HG02852 (cell line): Measurements from ENCODE around the gene TMEM92.
"Not testable (repeated sequence)": the region's sequence is repeated elsewhere in the genome, so short reads cannot be mapped to it uniquely, and the experiment has no call there.

Experiments
- ATAC-seq: cut with Tn5 transposase; IDR thresholded peaks from one replicate; pipeline ENCODE4 v1.9.1; 2021; ENCODE audit warnings: mild to moderate bottlenecking, moderate library complexity; ENCODE audit not compliant: unreplicated experiment

Gene TMEM92

GRCh38 chr17:50299776-50300175 is 25.5 kb downstream of the TMEM92 start:
- ATAC-seq = no peak

GRCh38 chr17:50300824-50301223 is 26.6 kb downstream of the TMEM92 start:
- ATAC-seq = not testable (repeated sequence)

DNA sequence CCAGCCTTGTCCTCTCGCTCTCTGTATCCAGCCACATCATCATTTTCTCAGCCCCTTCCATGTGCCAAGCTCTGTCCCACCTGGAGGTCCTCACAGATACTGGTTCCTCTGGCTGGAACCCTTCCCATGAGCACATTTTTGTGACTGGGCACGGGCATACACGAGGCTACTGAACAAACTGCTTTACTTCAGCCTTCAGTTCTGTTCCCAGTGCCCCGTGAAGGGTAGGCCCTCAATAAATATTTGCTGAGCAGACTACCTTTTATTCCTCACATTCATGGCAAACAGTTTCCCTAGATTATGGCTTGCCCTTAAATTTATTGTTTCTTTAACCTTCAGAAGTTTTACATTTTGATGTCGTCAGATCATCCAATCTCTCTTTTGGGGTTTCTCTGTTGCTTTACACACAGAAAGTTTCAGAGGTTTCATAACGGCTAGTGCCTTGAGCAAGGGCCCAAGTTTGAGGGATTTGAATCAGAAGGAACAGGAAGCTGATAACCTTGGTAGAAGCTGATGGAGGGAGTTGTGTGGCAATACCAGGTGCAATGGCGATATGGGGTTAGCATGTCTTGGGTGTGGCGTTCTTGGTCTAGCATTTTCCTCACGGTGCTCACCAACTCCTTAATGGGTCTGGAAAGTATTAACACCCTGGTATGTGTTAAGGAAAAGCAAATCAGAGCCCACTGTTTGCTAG is 27.8 kb downstream of the TMEM92 start:
- ATAC-seq = no peak

GRCh38 chr17:50303051-50303450 is 28.8 kb downstream of the TMEM92 start:
- no peak for ATAC-seq

DNA sequence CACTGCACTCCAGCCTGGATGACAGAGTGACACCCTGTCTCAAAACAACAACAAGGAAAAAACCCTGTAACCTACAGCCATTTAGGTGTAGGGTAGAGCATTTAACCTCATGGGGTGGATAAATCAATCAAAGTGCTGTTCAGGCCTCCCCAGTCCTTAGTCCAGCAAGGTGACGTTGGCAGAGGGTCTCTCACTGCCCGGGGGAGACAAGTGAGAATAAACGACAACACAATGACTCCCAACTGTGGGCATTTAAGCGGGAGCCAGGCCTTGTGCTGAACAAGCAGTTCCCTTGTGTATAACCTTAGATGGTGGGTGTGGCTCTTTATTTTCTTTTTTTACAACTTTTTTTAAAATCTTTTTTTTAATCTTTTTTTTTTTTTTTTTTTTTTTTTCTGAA is 29.3 kb downstream of the TMEM92 start:
- no peak for ATAC-seq

- ATAC-seq = no peak
Measured at GRCh38 chr17:50304781-50305404, 30.6 kb downstream of the TMEM92 start.

- ATAC-seq = no peak
Measured at GRCh38 chr17:50307654-50308053, 33.4 kb downstream of the TMEM92 start.

GRCh38 chr17:50308666-50309065 is 34.4 kb downstream of the TMEM92 start:
- no peak for ATAC-seq

- no peak for ATAC-seq
Measured at GRCh38 chr17:50310455-50311111, 36.3 kb downstream of the TMEM92 start.

- ATAC-seq = no peak
Measured at GRCh38 chr17:50311112-50311460, 36.8 kb downstream of the TMEM92 start.

DNA sequence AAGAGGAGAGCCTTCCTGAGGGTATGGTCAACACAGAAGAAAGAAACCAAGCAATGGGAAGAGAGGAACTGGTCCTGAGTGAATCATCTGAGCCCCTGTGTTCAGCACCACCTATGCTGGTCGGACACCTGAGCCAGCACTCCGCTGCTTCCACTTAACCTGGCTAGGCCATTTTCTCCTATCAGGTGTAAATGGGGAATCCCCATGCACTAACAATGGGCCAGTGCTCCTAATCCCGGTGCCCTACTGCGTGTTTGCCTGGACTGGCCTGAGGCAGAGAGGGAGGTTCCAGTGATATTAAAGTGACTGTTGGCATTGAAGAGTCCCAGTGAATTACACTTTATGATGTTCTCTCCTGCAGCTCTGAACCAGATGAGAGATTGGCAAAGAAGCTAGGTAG is 37.2 kb downstream of the TMEM92 start:
- no peak for ATAC-seq

GRCh38 chr17:50312308-50312707 is 38.0 kb downstream of the TMEM92 start:
- ATAC-seq = no peak

- ATAC-seq = no peak
Measured at GRCh38 chr17:50314456-50315011, 40.3 kb downstream of the TMEM92 start.

DNA sequence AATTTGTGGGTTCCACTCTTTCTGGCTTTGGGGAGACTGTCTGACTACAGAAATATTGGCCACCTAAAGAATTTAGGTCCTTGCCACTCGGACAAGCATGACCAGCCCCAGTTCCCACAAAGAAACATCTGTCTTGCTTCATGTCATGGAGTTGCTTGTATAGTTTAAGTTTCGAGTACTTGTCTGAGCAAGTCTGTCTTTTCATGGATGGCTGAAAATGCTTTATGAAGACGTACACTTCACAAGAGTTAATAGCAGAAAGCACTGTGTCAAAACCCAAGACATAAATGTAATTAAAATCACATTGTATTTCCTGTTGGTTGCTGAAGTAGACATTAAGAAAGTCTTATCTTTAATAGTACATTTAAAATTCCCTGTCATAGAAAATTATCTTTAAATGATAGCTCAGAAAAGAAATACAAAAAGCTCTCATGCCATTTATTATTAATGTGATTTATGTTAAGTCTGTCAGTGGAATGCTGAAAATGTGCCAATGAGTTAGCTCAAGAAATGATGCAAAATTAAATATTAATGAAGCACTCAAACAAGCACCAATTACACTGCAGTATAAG is 41.8 kb downstream of the TMEM92 start:
- ATAC-seq = no peak

DNA sequence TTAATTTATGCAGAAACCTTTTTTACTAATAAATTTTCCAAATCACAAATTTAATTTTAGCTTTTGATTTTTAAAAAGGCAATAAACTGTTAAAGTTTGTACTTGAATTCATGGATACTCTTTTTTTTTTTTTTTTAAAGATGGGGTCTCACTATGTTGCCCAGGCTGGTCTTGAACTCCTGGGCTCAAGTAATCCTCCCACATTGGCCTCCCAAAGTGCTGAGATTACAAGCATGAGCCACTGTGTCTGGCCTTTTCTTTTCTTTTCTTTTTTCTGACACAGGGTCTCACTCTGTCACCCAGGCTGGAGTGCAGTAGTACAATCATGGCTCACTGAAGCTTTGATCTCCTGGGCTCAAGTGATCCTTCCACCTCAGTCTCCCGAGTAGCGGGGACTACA is 42.4 kb downstream of the TMEM92 start:
- ATAC-seq = not testable (repeated sequence)

DNA sequence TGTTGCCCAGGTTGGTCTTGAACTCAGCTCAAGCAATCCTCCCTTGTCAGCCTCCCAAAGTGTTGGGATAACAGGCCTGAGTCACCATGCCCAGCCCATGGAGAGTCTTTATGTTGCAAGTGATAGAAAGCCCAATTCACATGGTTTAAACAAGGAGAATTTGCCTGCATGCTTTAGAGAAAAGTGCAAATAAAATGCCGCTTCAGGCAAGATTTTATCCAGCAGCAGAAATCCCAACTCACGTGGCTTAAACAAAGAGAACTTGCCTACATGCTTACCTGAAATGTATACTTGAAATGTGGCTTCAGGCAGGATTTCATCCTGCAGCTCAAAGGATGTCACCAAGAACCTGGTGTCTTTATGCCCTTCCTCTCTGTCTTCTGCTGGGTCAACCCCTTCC is 42.9 kb downstream of the TMEM92 start:
- ATAC-seq = no peak

DNA sequence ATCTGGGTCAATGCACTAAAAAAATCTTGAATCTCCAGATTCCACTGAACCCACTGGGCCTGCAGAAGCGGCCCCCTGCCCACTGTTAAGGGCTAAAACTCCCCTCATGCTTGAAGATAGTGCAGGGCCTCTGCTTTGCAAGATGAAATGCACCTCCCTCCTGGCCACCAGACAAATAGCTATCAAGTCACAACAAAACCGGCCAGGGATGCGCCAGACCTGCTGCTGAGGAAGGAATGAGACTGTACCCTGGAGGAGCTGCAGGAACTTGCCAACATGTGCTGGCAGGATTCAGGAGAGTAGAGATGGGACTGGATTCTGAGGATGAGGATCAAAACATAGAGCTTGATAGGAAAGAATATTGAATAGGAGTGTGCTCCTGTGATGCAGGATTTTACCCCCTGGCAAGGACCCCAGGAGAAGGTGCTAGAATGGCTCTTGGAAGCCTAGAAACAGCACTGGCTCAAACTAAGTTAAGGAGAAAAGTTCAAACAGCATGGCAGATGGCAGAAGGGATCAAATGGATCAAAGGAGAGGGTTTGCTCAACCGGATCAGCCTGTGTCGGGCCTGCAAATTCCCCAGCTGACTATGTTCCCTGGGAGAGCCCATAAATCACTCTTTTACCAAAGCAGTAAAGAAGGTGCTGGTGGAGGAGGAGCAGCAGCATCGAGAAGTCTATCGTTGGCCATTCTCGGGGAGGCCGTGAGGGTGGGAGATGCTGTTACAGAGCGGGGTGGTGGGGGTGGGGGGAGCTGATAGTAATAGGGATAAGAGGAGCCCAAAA is 44.4 kb downstream of the TMEM92 start:
- ATAC-seq = no peak

DNA sequence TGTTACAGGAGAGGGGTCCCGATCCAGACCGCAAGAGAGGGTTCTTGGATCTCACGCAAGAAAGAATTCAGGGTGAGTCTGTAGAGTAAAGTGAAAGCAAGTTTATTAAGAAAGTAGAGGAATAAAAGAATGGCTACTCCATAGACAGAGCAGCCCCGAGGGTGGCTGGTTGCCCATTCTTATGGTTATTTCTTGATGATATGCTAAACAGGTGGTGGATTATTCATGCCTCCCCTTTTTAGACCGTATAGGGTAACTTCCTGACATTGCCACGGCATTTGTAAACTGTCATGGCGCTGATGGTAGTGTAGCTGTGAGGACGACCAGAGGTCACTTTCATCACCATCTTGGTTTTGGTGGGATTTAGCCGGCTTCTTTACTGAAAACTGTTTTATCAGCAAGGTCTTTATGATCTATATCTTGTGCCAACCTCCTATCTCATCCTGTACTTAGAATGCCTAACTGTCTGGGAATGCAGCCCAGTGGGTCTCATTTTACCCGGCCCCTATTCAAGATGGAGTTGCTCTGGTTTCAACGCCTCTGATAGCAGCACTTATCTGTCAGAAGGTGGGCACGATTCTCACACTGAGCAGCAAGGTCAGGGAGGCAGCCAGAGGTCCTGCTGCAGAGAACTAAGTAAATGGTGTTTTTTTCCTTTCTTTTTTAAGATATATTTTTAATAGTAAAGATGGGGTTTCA is 45.2 kb downstream of the TMEM92 start:
- no peak for ATAC-seq

- no peak for ATAC-seq
Measured at GRCh38 chr17:50322271-50322670, 48.0 kb downstream of the TMEM92 start.

- ATAC-seq = no peak
Measured at GRCh38 chr17:50323060-50323459, 48.8 kb downstream of the TMEM92 start.
